Fibroblast of mammary gland (primary cell): ENCODE results near the gene MCRIP2.

Source experiments
- DNase-seq: peaks from one replicate; pipeline ENCODE4 v3.0.0-alpha.2; 2010; ENCODE audit warnings: low read depth
- H3K4me3 ChIP-seq: 2 replicates; pipeline ENCODE4 v1.5.1; 2011; ENCODE audit warnings: low read depth, mild to moderate bottlenecking, low read length, moderate library complexity; ENCODE audit not compliant: control insufficient read depth
- CTCF ChIP-seq: conservative IDR thresholded peaks from 2 replicates; pipeline ENCODE4 v1.5.1; 2011; ENCODE audit warnings: low read depth, low read length, inconsistent platforms; ENCODE audit not compliant: control insufficient read depth, insufficient read depth

Gene MCRIP2

GRCh38 chr16:683396-684070, 41.9 kb downstream of the MCRIP2 start:
- no peak for TF ChIP-seq CTCF
- no peak for DNase-seq
- peak overlapping the region; percentile 46 for H3K4me3 ChIP-seq

- DNase-seq = peak; percentile 91
- peak within 1 kb of the TSS; percentile 52 for H3K4me3 ChIP-seq
- no peak for TF ChIP-seq CTCF
Observed at GRCh38 chr16:684071-684794, 42.6 kb downstream of the MCRIP2 start, which contains the start of gene JMJD8. TSS of gene JMJD8 (minus strand) at chr16:684334. CDS start at chr16:684319, 15 bp downstream.

GRCh38 chr16:684961-685696, 43.5 kb downstream of the MCRIP2 start:
- H3K4me3 ChIP-seq = no peak overlapping the region
- TF ChIP-seq CTCF = no peak

GRCh38 chr16:685967-686366, 44.3 kb downstream of the MCRIP2 start:
- DNase-seq = peak; percentile 54
- peak; percentile 57 for TF ChIP-seq CTCF
- H3K4me3 ChIP-seq = no peak overlapping the region

More at GRCh38 chr16:684961-685696, 43.5 kb downstream of the MCRIP2 start:
- no peak for DNase-seq

GRCh38 chr16:686459-687260, 45.0 kb downstream of the MCRIP2 start:
- no peak for DNase-seq
- H3K4me3 ChIP-seq = no peak overlapping the region
- no peak for TF ChIP-seq CTCF

GRCh38 chr16:687499-687898, 45.9 kb downstream of the MCRIP2 start:
- no peak for DNase-seq
- no peak overlapping the region for H3K4me3 ChIP-seq
- no peak for TF ChIP-seq CTCF
